ENCODE results near the gene ADORA1.

- TF ChIP-seq CTCF (IDR thresholded peaks at IDR 0.05; ENCODE audit: borderline replicate concordance, extremely low read depth, low read length, poor library complexity, severe bottlenecking) (no peak), EZH2 (IDR thresholded peaks at IDR 0.05; ENCODE audit: borderline replicate concordance, low read depth, low read length, severe bottlenecking) (no peak)
These were observed 59.1 kb downstream of the ADORA1 start, which contains the start of gene CHI3L1 for GRCh38 chr1:203186446-203187303.
